ENCODE data around the gene ZNF821. TPM values are rescaled to one million over a fixed set of nuclear protein-coding genes. Genes with fewer than 3 reads are reported as not detected.

Gene ZNF821
- total RNA-seq, 1 experiment from 2014 or later: 5.9 TPM

DNA sequence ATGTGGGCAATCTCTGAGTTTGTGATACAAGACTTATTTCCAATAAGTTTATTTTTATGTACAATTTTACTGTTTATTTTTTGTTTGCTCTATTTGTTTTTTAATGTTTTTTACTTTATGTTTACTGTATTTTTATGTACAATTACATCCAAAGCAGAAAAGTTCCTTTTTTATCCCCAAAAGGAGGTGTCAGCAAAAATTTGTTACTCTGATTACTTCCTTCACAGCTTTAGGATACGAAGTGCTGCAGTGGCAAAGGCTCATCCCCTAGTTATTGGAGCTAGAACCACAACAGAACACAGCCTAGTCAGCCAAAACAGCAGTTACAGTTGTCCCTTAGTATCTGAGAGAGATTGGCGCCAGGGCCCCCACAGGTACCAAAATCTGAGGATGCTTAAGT, 47.0 kb upstream of the ZNF821 start:
- Histone ChIP-seq H3K36me3 (ENCODE audit: low read depth) (peaks cover 22% of the 10 kb centered on the region), H3K27me3 (ENCODE audit: insufficient read depth, low read depth) (no peaks in the 10 kb centered on the region), H3K9me3 (ENCODE audit: insufficient read depth, low read depth) (no peaks in the 10 kb centered on the region), H3K79me2 (ENCODE audit: low read depth) (peaks cover 19% of the 10 kb centered on the region), H4K20me1 (ENCODE audit: insufficient read depth) (peaks cover 57% of the 10 kb centered on the region), H3K4me1 (replicated peaks; ENCODE audit: insufficient read depth) (peaks cover 18% of the 10 kb centered on the region), H3K4me3 (no peak overlapping the region), H3K9me2 (ENCODE audit: insufficient read depth) (no peaks in the 10 kb centered on the region), H3K27ac (no peak overlapping the region), H3F3A (ENCODE audit: insufficient read depth, low read depth) (peaks cover 25% of the 10 kb centered on the region), H2AFZ (no peak overlapping the region), H3K4me2 (no peak overlapping the region)
- no peak for DNase-seq
- no peak for TF ChIP-seq EZH2 (IDR thresholded peaks at IDR 0.05; ENCODE audit: low read depth)
- TF ChIP-seq, protein P1, sequence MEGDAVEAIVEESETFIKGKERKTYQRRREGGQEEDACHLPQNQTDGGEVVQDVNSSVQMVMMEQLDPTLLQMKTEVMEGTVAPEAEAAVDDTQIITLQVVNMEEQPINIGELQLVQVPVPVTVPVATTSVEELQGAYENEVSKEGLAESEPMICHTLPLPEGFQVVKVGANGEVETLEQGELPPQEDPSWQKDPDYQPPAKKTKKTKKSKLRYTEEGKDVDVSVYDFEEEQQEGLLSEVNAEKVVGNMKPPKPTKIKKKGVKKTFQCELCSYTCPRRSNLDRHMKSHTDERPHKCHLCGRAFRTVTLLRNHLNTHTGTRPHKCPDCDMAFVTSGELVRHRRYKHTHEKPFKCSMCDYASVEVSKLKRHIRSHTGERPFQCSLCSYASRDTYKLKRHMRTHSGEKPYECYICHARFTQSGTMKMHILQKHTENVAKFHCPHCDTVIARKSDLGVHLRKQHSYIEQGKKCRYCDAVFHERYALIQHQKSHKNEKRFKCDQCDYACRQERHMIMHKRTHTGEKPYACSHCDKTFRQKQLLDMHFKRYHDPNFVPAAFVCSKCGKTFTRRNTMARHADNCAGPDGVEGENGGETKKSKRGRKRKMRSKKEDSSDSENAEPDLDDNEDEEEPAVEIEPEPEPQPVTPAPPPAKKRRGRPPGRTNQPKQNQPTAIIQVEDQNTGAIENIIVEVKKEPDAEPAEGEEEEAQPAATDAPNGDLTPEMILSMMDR (conservative IDR thresholded peaks at IDR 0.05): no peak
- ChIA-PET POLR2A (ENCODE audit: unreplicated experiment) (no interaction called here), CTCF (no interaction called here)
- no TSS peak for BruUV-seq (replicated peaks)
- intact Hi-C loops (cut with micrococcal nuclease; ENCODE audit: unreplicated experiment): no loop called here

DNA sequence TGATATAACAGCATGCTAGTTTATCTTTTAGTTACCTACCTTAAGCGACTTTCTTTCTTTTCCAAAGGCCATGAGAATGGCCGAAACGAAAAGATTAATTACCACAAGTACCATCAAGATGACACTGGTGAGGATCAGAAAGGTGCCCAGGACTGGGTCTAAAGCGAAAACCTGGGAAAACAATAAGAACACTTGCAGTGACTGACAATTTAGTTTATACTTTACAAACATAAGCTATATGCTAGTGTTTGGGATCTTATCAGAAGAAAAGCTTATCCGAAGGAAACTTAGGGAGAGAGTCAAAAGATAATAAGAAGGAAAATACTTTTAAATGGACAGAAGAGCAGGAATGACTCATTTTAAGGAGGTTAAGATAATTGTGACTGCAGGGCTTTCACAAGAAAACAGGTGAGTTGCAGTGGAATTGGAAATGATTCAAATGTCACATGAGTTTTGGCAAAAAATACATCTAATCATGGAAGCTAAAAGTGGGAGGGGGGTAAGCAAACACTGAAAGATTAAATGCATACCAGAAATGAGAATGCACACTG, 46.1 kb upstream of the ZNF821 start:
- ChIA-PET POLR2A (ENCODE audit: unreplicated experiment) (no interaction called here), CTCF (no interaction called here)
- H3K9me2 ChIP-seq (ENCODE audit: insufficient read depth): no peaks in the 10 kb centered on the region
- peaks cover 30% of the 10 kb centered on the region for H3F3A ChIP-seq (ENCODE audit: insufficient read depth, low read depth)
- no peak overlapping the region for H3K4me3 ChIP-seq
- BruUV-seq (replicated peaks): no TSS peak
- no peak overlapping the region for H2AFZ ChIP-seq
- no peak for DNase-seq
- intact Hi-C loops (cut with micrococcal nuclease; ENCODE audit: unreplicated experiment): no loop called here
- peaks cover 22% of the 10 kb centered on the region for H3K4me1 ChIP-seq (replicated peaks; ENCODE audit: insufficient read depth)
- peaks cover 30% of the 10 kb centered on the region for H3K36me3 ChIP-seq (ENCODE audit: low read depth)
- no peaks in the 10 kb centered on the region for H3K27me3 ChIP-seq (ENCODE audit: insufficient read depth, low read depth)
- H3K79me2 ChIP-seq (ENCODE audit: low read depth): peaks cover 24% of the 10 kb centered on the region
- H4K20me1 ChIP-seq (ENCODE audit: insufficient read depth): peaks cover 55% of the 10 kb centered on the region
- TF ChIP-seq, protein P1 (conservative IDR thresholded peaks at IDR 0.05): no peak
- no peak for TF ChIP-seq EZH2 (IDR thresholded peaks at IDR 0.05; ENCODE audit: low read depth)
- no peak overlapping the region for H3K27ac ChIP-seq
- H3K9me3 ChIP-seq (ENCODE audit: insufficient read depth, low read depth): no peaks in the 10 kb centered on the region
- no peak overlapping the region for H3K4me2 ChIP-seq

DNA sequence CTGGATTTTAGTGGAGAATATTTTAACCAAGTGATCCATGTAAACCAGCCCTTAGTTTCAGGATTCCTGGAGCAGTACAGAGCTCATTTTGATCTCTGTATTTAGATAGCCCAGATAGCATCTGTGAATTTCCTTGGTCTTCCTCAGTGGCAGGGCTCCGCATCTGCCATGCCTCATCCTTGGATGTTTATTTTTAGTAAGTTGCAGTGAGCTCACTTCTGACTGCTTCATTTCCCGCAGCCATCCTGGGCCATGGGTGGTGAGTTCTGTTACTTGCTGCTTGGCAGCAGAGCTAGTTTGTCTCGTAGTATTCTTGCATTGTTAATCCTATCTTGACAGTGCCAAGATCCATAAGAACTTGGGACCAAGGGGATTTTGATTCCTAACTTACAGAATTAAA, 45.1 kb upstream of the ZNF821 start:
- Histone ChIP-seq H3K4me3 (no peak overlapping the region), H3K4me1 (replicated peaks; ENCODE audit: insufficient read depth) (peaks cover 22% of the 10 kb centered on the region), H3K27me3 (ENCODE audit: insufficient read depth, low read depth) (no peaks in the 10 kb centered on the region), H3K27ac (no peak overlapping the region), H4K20me1 (ENCODE audit: insufficient read depth) (peaks cover 57% of the 10 kb centered on the region), H3F3A (ENCODE audit: insufficient read depth, low read depth) (peaks cover 30% of the 10 kb centered on the region), H3K9me3 (ENCODE audit: insufficient read depth, low read depth) (no peaks in the 10 kb centered on the region), H3K4me2 (no peak overlapping the region), H3K36me3 (ENCODE audit: low read depth) (peaks cover 32% of the 10 kb centered on the region), H3K79me2 (ENCODE audit: low read depth) (peaks cover 24% of the 10 kb centered on the region), H2AFZ (no peak overlapping the region), H3K9me2 (ENCODE audit: insufficient read depth) (no peaks in the 10 kb centered on the region)
- POLR2A ChIA-PET (ENCODE audit: unreplicated experiment): no interaction called here
- CTCF ChIA-PET: no interaction called here
- BruUV-seq (replicated peaks): no TSS peak
- intact Hi-C loops (cut with micrococcal nuclease; ENCODE audit: unreplicated experiment): no loop called here
- no peak for DNase-seq
- no peak for TF ChIP-seq EZH2 (IDR thresholded peaks at IDR 0.05; ENCODE audit: low read depth)
- TF ChIP-seq, protein P1 (conservative IDR thresholded peaks at IDR 0.05): no peak
